Measurements from ENCODE around the gene MAP3K14.

MAP3K14 gene

DNA sequence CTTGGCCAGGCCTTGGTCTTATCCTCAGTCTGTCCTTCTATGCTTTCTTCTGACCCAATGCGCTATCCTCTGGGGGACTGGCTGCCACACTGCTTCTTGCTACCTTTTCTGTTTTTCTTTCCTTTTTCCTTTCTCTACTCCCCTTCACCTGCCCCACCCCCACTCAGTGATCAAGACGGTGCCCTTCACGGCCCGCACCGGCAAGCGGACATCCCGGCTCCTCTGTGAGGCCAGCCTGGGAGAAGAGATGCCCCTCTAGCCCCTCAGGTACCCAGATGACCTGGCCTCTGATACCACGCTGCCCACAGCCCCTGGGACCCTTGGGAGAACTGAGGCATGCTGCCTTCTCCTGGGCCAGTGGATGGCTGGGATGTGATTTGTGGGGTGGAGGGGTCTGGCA lies 70.5 kb downstream of the MAP3K14 start:
- H3K9me3 ChIP-seq (ENCODE audit: insufficient read depth, low read length): no peaks in the 10 kb centered on the region
- peaks cover 7% of the 10 kb centered on the region for H3K36me3 ChIP-seq (replicated peaks; ENCODE audit: low read depth, low read length)
- no peaks in the 10 kb centered on the region for H4K20me1 ChIP-seq (ENCODE audit: insufficient read depth, low read length)
- no peak overlapping the region for H3K9ac ChIP-seq (ENCODE audit: low read length)
- no peak overlapping the region for H2AFZ ChIP-seq (ENCODE audit: low read depth, low read length)
- peaks cover 7% of the 10 kb centered on the region; the same call in 1 of the 2 replicates for H3K79me2 ChIP-seq (ENCODE audit: low read length)
- H3K27me3 ChIP-seq (ENCODE audit: low read depth, low read length): no peaks in the 10 kb centered on the region
- no peak overlapping the region for H3K4me3 ChIP-seq (ENCODE audit: low read length)
- TF ChIP-seq EZH2phosphoT487 (IDR thresholded peaks at IDR 0.05; ENCODE audit: low read depth): no peak
- no peak for TF ChIP-seq CTCF (IDR thresholded peaks at IDR 0.05; ENCODE audit: low read depth, low read length)
- H3K27ac ChIP-seq (ENCODE audit: low read length): no peak overlapping the region
- peak overlapping the region; percentile 92; the same call in 1 of the 2 replicates for H3K4me2 ChIP-seq (ENCODE audit: low read length)
- H3K4me1 ChIP-seq (ENCODE audit: low read length): peaks cover 15% of the 10 kb centered on the region; the same call in 1 of the 2 replicates

GRCh38 chr17:45244725-45245656 lies 71.8 kb downstream of the MAP3K14 start:
- H3K4me3 ChIP-seq (ENCODE audit: low read length): no peak overlapping the region
- peaks cover 7% of the 10 kb centered on the region for H3K36me3 ChIP-seq (replicated peaks; ENCODE audit: low read depth, low read length)
- no peak overlapping the region for H3K9ac ChIP-seq (ENCODE audit: low read length)
- no peak overlapping the region for H3K4me2 ChIP-seq (ENCODE audit: low read length)
- no peaks in the 10 kb centered on the region for H4K20me1 ChIP-seq (ENCODE audit: insufficient read depth, low read length)
- H3K79me2 ChIP-seq (ENCODE audit: low read length): peaks cover 7% of the 10 kb centered on the region; the same call in 1 of the 2 replicates
- H3K27ac ChIP-seq (ENCODE audit: low read length): no peak overlapping the region
- peaks cover 15% of the 10 kb centered on the region; the same call in 1 of the 2 replicates for H3K4me1 ChIP-seq (ENCODE audit: low read length)
- no peak overlapping the region for H2AFZ ChIP-seq (ENCODE audit: low read depth, low read length)
- H3K9me3 ChIP-seq (ENCODE audit: insufficient read depth, low read length): no peaks in the 10 kb centered on the region
- H3K27me3 ChIP-seq (ENCODE audit: low read depth, low read length): no peaks in the 10 kb centered on the region
- TF ChIP-seq EZH2phosphoT487 (IDR thresholded peaks at IDR 0.05; ENCODE audit: low read depth): no peak
- TF ChIP-seq CTCF (IDR thresholded peaks at IDR 0.05; ENCODE audit: low read depth, low read length): no peak

- peaks cover 4% of the 10 kb centered on the region; the same call in 1 of the 2 replicates for H3K79me2 ChIP-seq (ENCODE audit: low read length)
- H3K27ac ChIP-seq (ENCODE audit: low read length): no peak overlapping the region
- peaks cover 12% of the 10 kb centered on the region; the same call in 1 of the 2 replicates for H3K4me1 ChIP-seq (ENCODE audit: low read length)
- H3K9me3 ChIP-seq (ENCODE audit: insufficient read depth, low read length): no peaks in the 10 kb centered on the region
- H3K4me2 ChIP-seq (ENCODE audit: low read length): no peak overlapping the region
- H3K9ac ChIP-seq (ENCODE audit: low read length): no peak overlapping the region
- no peaks in the 10 kb centered on the region for H4K20me1 ChIP-seq (ENCODE audit: insufficient read depth, low read length)
- peaks cover 7% of the 10 kb centered on the region for H3K36me3 ChIP-seq (replicated peaks; ENCODE audit: low read depth, low read length)
- no peak overlapping the region for H2AFZ ChIP-seq (ENCODE audit: low read depth, low read length)
- no peaks in the 10 kb centered on the region for H3K27me3 ChIP-seq (ENCODE audit: low read depth, low read length)
- no peak overlapping the region for H3K4me3 ChIP-seq (ENCODE audit: low read length)
- TF ChIP-seq CTCF (IDR thresholded peaks at IDR 0.05; ENCODE audit: low read depth, low read length): no peak
These were observed 73.1 kb downstream of the MAP3K14 start for GRCh38 chr17:45243750-45244149.

- Histone ChIP-seq H3K36me3 (replicated peaks; ENCODE audit: low read depth, low read length) (peaks cover 17% of the 10 kb centered on the region), H2AFZ (ENCODE audit: low read depth, low read length) (no peak overlapping the region), H3K27ac (ENCODE audit: low read length) (no peak overlapping the region), H3K4me2 (ENCODE audit: low read length) (no peak overlapping the region), H4K20me1 (ENCODE audit: insufficient read depth, low read length) (no peaks in the 10 kb centered on the region), H3K9ac (ENCODE audit: low read length) (no peak overlapping the region), H3K4me1 (ENCODE audit: low read length) (peaks cover 7% of the 10 kb centered on the region; the same call in 1 of the 2 replicates), H3K9me3 (ENCODE audit: insufficient read depth, low read length) (no peaks in the 10 kb centered on the region), H3K79me2 (ENCODE audit: low read length) (no peaks in the 10 kb centered on the region), H3K4me3 (ENCODE audit: low read length) (no peak overlapping the region), H3K27me3 (ENCODE audit: low read depth, low read length) (no peaks in the 10 kb centered on the region)
- TF ChIP-seq CTCF (IDR thresholded peaks at IDR 0.05; ENCODE audit: low read depth, low read length) (no peak), EZH2phosphoT487 (IDR thresholded peaks at IDR 0.05; ENCODE audit: low read depth) (no peak)
These were observed 74.8 kb downstream of the MAP3K14 start for GRCh38 chr17:45242029-45242414.
